GM08714 (cell line): ENCODE data around the gene IL5.

Experiments used
- H3K4me3 ChIP-seq: fragments of 200-500 bp; sonication (Bioruptor generic); 2 replicates; pipeline ENCODE4 v1.5.1; 2014; ENCODE audit warnings: mild to moderate bottlenecking, low read length, inconsistent platforms
- ZNF274 ChIP-seq: IDR thresholded peaks from 2 replicates; pipeline ENCODE4 v1.6.1; 2012; ENCODE audit warnings: mild to moderate bottlenecking, low read depth, low read length

The IL5 gene

GRCh38 chr5:132510076-132510475 lies 33.2 kb downstream of the IL5 start:
- no peak overlapping the region for H3K4me3 ChIP-seq
- no peak for TF ChIP-seq ZNF274

- TF ChIP-seq ZNF274 = no peak
- no peak overlapping the region for H3K4me3 ChIP-seq
These were observed 37.1 kb downstream of the IL5 start for GRCh38 chr5:132506094-132506692.

- H3K4me3 ChIP-seq = no peak overlapping the region
- TF ChIP-seq ZNF274 = no peak
These were observed 37.7 kb downstream of the IL5 start for GRCh38 chr5:132505641-132506040.

GRCh38 chr5:132504746-132505145 lies 38.6 kb downstream of the IL5 start:
- no peak for TF ChIP-seq ZNF274
- H3K4me3 ChIP-seq = no peak overlapping the region

- no peak for TF ChIP-seq ZNF274
- no peak overlapping the region for H3K4me3 ChIP-seq
These were observed 40.1 kb downstream of the IL5 start for GRCh38 chr5:132503244-132503643.

GRCh38 chr5:132501961-132502931 lies 41.1 kb downstream of the IL5 start:
- TF ChIP-seq ZNF274 = no peak
- H3K4me3 ChIP-seq = no peak overlapping the region

- TF ChIP-seq ZNF274 = no peak
These were observed 41.7 kb downstream of the IL5 start for GRCh38 chr5:132501629-132501956.

GRCh38 chr5:132500931-132501628 lies 42.2 kb downstream of the IL5 start:
- H3K4me3 ChIP-seq = no peak overlapping the region
- no peak for TF ChIP-seq ZNF274

More at GRCh38 chr5:132501629-132501956, 41.7 kb downstream of the IL5 start:
- no peak overlapping the region for H3K4me3 ChIP-seq

GRCh38 chr5:132500244-132500930 lies 42.9 kb downstream of the IL5 start:
- TF ChIP-seq ZNF274 = no peak
- H3K4me3 ChIP-seq = no peak overlapping the region

- H3K4me3 ChIP-seq = no peak overlapping the region
- no peak for TF ChIP-seq ZNF274
These were observed 43.7 kb downstream of the IL5 start for GRCh38 chr5:132499440-132500243.

GRCh38 chr5:132498686-132499271 lies 44.5 kb downstream of the IL5 start:
- no peak for TF ChIP-seq ZNF274
- H3K4me3 ChIP-seq = no peak overlapping the region

- no peak for TF ChIP-seq ZNF274
- no peak overlapping the region for H3K4me3 ChIP-seq
These were observed 45.2 kb downstream of the IL5 start for GRCh38 chr5:132498152-132498551.

GRCh38 chr5:132497488-132497997 lies 45.8 kb downstream of the IL5 start:
- peak overlapping the region; percentile 86; the same call in 1 of the 2 replicates for H3K4me3 ChIP-seq
- no peak for TF ChIP-seq ZNF274
